Astrocyte (in vitro differentiated cells and primary cell): ENCODE measurements around the gene OPA3. TPM values are rescaled to one million over a fixed set of nuclear protein-coding genes. Genes with fewer than 3 reads are reported as not detected.
A peak's percentile ranks its signal among the peaks of the same experiment; 100 is the strongest.

Experiments used
- DNase-seq: peaks from one replicate; pipeline ENCODE4 v3.0.0-alpha.2; 2010; ENCODE audit warnings: low read depth
- FAIRE-seq: peaks from 2 replicates; lab custom pipeline; 2011; peaks lifted over from hg19 to GRCh38; lab: Jason Lieb, UNC
- H2AFZ ChIP-seq: 2 replicates; pipeline ENCODE4 v1.6.0; 2012; ENCODE audit warnings: low read depth, low read length, inconsistent platforms
- H3K27ac ChIP-seq: 2 replicates; pipeline ENCODE4 v1.5.1; 2011; ENCODE audit warnings: low read depth, low read length, inconsistent platforms
- H3K27me3 ChIP-seq: 2 replicates; pipeline ENCODE4 v1.6.0; 2011; ENCODE audit warnings: low read length, inconsistent platforms; ENCODE audit not compliant: insufficient read depth
- H3K36me3 ChIP-seq: 2 replicates; pipeline ENCODE4 v1.5.1; 2011; ENCODE audit warnings: low read length, inconsistent platforms; ENCODE audit not compliant: insufficient read depth
- H3K4me1 ChIP-seq: 2 replicates; pipeline ENCODE4 v1.5.1; 2011; ENCODE audit warnings: low read length, inconsistent platforms; ENCODE audit not compliant: insufficient read depth
- H3K4me2 ChIP-seq: 2 replicates; pipeline ENCODE4 v1.6.0; 2012; ENCODE audit warnings: low read length, inconsistent platforms
- H3K4me3 ChIP-seq: 2 replicates; pipeline ENCODE4 v1.5.1; 2011; ENCODE audit warnings: low read depth, mild to moderate bottlenecking, low read length, inconsistent platforms; ENCODE audit not compliant: insufficient read depth
- H3K79me2 ChIP-seq: 2 replicates; pipeline ENCODE4 v1.6.0; 2012; ENCODE audit warnings: mild to moderate bottlenecking, low read length, inconsistent platforms; ENCODE audit not compliant: insufficient read depth
- H3K9ac ChIP-seq: 2 replicates; pipeline ENCODE4 v1.6.0; 2012; ENCODE audit warnings: mild to moderate bottlenecking, low read length, inconsistent platforms
- H3K9me3 ChIP-seq: 2 replicates; pipeline ENCODE4 v1.5.1; 2012; ENCODE audit warnings: low read depth, mild to moderate bottlenecking, low read length, inconsistent platforms; ENCODE audit not compliant: insufficient read depth
- H4K20me1 ChIP-seq: 2 replicates; pipeline ENCODE4 v1.6.0; 2012; ENCODE audit warnings: low read length, inconsistent platforms; ENCODE audit not compliant: insufficient read depth
- H3K27ac Mint-ChIP-seq: one replicate; pipeline ENCODE4 v1.8.0; 2021; ENCODE audit warnings: mild to moderate bottlenecking, mixed read lengths; ENCODE audit not compliant: unreplicated experiment
- H3K27me3 Mint-ChIP-seq: one replicate; pipeline ENCODE4 v1.8.0; 2021; ENCODE audit warnings: low read depth, mixed read lengths; ENCODE audit not compliant: unreplicated experiment
- H3K36me3 Mint-ChIP-seq: one replicate; pipeline ENCODE4 v1.8.0; 2021; ENCODE audit warnings: low read depth, mixed read lengths; ENCODE audit not compliant: unreplicated experiment
- H3K4me1 Mint-ChIP-seq: one replicate; pipeline ENCODE4 v1.8.0; 2021; ENCODE audit warnings: low read depth, mixed read lengths; ENCODE audit not compliant: unreplicated experiment
- H3K4me3 Mint-ChIP-seq: one replicate; pipeline ENCODE4 v1.8.0; 2021; ENCODE audit warnings: mild to moderate bottlenecking, moderate library complexity, mixed read lengths; ENCODE audit not compliant: unreplicated experiment
- H3K9me3 Mint-ChIP-seq: one replicate; pipeline ENCODE4 v1.8.0; 2021; ENCODE audit warnings: mild to moderate bottlenecking, mixed read lengths; ENCODE audit not compliant: unreplicated experiment
- CTCF ChIP-seq: IDR thresholded peaks from 2 replicates; pipeline ENCODE4 v1.5.1; 2011; ENCODE audit warnings: low read depth, mild to moderate bottlenecking, inconsistent platforms, low read length, moderate library complexity; ENCODE audit not compliant: insufficient read depth
- EZH2 ChIP-seq: IDR thresholded peaks from 2 replicates; pipeline ENCODE4 v1.6.1; 2012; ENCODE audit warnings: mild to moderate bottlenecking, low read length, inconsistent platforms; ENCODE audit not compliant: insufficient read depth
- total RNA-seq: library from RNA; stranded (reverse); gene quantifications from 2 replicates; pipeline ENCODE4 v1.2.1, GENCODE V29; 2021

Gene OPA3
- total RNA-seq, 1 donor from 2014 or later: 12.8 TPM

GRCh38 chr19:45483033-45483432 is 101.6 kb downstream of the OPA3 start:
- Histone ChIP-seq H3K79me2 (no peaks in the 10 kb centered on the region), H3K36me3 (no peaks in the 10 kb centered on the region), H3K27ac (no peak overlapping the region), H3K4me2 (no peak overlapping the region), H3K4me1 (peaks cover under 1% of the 10 kb centered on the region), H3K4me3 (no peak overlapping the region), H4K20me1 (no peaks in the 10 kb centered on the region), H3K27me3 (no peaks in the 10 kb centered on the region), H2AFZ (no peak overlapping the region), H3K9me3 (no peaks in the 10 kb centered on the region), H3K9ac (no peak overlapping the region)
- DNase-seq (no peak), FAIRE-seq (no peak)
- Mint-ChIP-seq H3K4me3 (no peak overlapping the region), H3K9me3 (no peaks in the 10 kb centered on the region), H3K4me1 (peaks cover 1% of the 10 kb centered on the region), H3K36me3 (peaks cover under 1% of the 10 kb centered on the region), H3K27me3 (no peaks in the 10 kb centered on the region), H3K27ac (no peak overlapping the region)
- TF ChIP-seq EZH2 (no peak), CTCF (no peak)

- peak overlapping the region; percentile 92 for H3K4me2 ChIP-seq
- H3K4me3 Mint-ChIP-seq: peak overlapping the region; percentile 90
- H2AFZ ChIP-seq: peak overlapping the region; percentile 75
- peak overlapping the region; percentile 100 for H3K27ac ChIP-seq
- no peaks in the 10 kb centered on the region for H3K36me3 Mint-ChIP-seq
- peak overlapping the region; percentile 83 for H3K4me3 ChIP-seq
- no peaks in the 10 kb centered on the region for H3K9me3 ChIP-seq
- H3K79me2 ChIP-seq: no peaks in the 10 kb centered on the region
- no peaks in the 10 kb centered on the region for H3K9me3 Mint-ChIP-seq
- H4K20me1 ChIP-seq: no peaks in the 10 kb centered on the region
- H3K4me1 ChIP-seq: peaks cover 5% of the 10 kb centered on the region
- peaks cover 4% of the 10 kb centered on the region for H3K4me1 Mint-ChIP-seq
- TF ChIP-seq EZH2: no peak
- TF ChIP-seq CTCF: peak; percentile 99
- H3K27me3 ChIP-seq: no peaks in the 10 kb centered on the region
- H3K27me3 Mint-ChIP-seq: peaks cover 3% of the 10 kb centered on the region
- H3K9ac ChIP-seq: peak overlapping the region; percentile 97
- FAIRE-seq (peak; percentile 26), DNase-seq (peak; percentile 90)
- no peaks in the 10 kb centered on the region for H3K36me3 ChIP-seq
- peak overlapping the region; percentile 98 for H3K27ac Mint-ChIP-seq
These were observed 106.0 kb downstream of the OPA3 start for GRCh38 chr19:45478454-45479238.
